ENCODE results near the gene TAPBPL.

- TF ChIP-seq POLR2A (IDR thresholded peaks at IDR 0.05; ENCODE audit: low read length) (no peak), GATA1 (IDR thresholded peaks at IDR 0.05; ENCODE audit: low read depth, low read length) (no peak)
These were observed 26.6 kb downstream of the TAPBPL start for GRCh38 chr12:6478416-6478815.
